ENCODE measurements around the gene LPP. TPM values are rescaled to one million over a fixed set of nuclear protein-coding genes. Genes with fewer than 3 reads are reported as not detected.

Gene LPP
- polyA plus RNA-seq, 3 donors, result 14.1 to 23.2 (median 15.3) TPM

DNA sequence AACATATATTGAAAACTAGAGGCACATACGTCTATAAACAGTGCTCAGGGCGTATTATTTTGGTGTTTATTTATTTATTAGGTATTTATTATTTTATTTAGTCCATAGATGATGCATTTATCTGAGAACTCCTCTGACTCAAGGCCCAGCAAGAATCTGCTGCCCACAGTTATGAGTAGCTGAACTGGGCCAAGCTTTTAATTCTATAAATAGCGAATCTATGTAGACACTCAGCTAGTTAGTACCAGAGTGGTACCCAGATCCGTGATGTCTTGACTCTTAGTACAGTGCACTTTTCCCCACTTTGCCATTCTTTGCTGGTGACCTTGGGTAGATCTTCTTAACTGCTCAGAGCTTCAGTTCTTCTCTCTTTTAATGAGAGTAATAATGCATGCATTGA, 647.4 kb downstream of the LPP start:
- H3K4me2 ChIP-seq (replicated peaks; ENCODE audit: extremely low read depth, low read length, poor library complexity, severe bottlenecking), result no peak overlapping the region
- no peak overlapping the region for H2AFZ ChIP-seq (ENCODE audit: insufficient read depth, low read depth, low read length, poor library complexity, severe bottlenecking)
- no peaks in the 10 kb centered on the region for H3K79me2 ChIP-seq (ENCODE audit: insufficient read depth, low read length)
- intact Hi-C loops (cut with micrococcal nuclease), result no loop called here
- H3K36me3 ChIP-seq (replicated peaks in 1 of 2; ENCODE audit: control insufficient read depth in 1 of 2, insufficient read depth in 2 of 2, low read length in 2 of 2), result no peaks in the 10 kb centered on the region
- no peak for TF ChIP-seq CTCF (IDR thresholded peaks at IDR 0.05)
- Mint-ChIP-seq H3K36me3 (peaks cover 3 to 14% of the 10 kb centered on the region in 2 donors), H3K4me1 (peaks cover 31% of the 10 kb centered on the region), H3K27ac (no peak overlapping the region), H3K9me3 (peaks cover 0 to 7% (median 1%) of the 10 kb centered on the region in 7 donors), H3K27me3 (ENCODE audit: low read depth in 3 of 3) (peaks cover 0 to 2% (median 0%) of the 10 kb centered on the region in 3 donors), H3K4me3 (no peak overlapping the region)
- H4K20me1 ChIP-seq (ENCODE audit: insufficient read depth, low read length), result no peaks in the 10 kb centered on the region
- no peaks in the 10 kb centered on the region for H3K27me3 ChIP-seq (ENCODE audit: control insufficient read depth in 2 of 2, insufficient read depth in 2 of 2, low read length in 2 of 2)
- DNase-seq, result no peak
- H3K4me3 ChIP-seq (replicated peaks in 1 of 3; ENCODE audit: low read depth in 2 of 3, low read length in 3 of 3), result no peak overlapping the region
- no peak overlapping the region for H3K27ac ChIP-seq (ENCODE audit: low read depth in 1 of 2, low read length in 2 of 2)
- no peak overlapping the region for H3K9ac ChIP-seq (ENCODE audit: insufficient read depth, low read length, poor library complexity, severe bottlenecking)
- H3K4me1 ChIP-seq (ENCODE audit: control insufficient read depth in 1 of 2, insufficient read depth in 2 of 2, low read length in 2 of 2), result peaks cover 15 to 18% of the 10 kb centered on the region in 2 donors
- WGBS (ENCODE audit: insufficient coverage), result 100% methylated on average over 2 of the region's 4 CpGs
- H3K9me3 ChIP-seq (replicated peaks in 1 of 2; ENCODE audit: control insufficient read depth in 1 of 2, insufficient read depth in 1 of 2, low read length in 2 of 2), result peaks cover 0 to 6% of the 10 kb centered on the region in 2 donors

GRCh38 chr3:188802645-188803044, 648.7 kb downstream of the LPP start:
- peaks cover 9 to 15% of the 10 kb centered on the region in 2 donors for H3K36me3 Mint-ChIP-seq
- H3K27me3 ChIP-seq (ENCODE audit: control insufficient read depth in 2 of 2, insufficient read depth in 2 of 2, low read length in 2 of 2), result no peaks in the 10 kb centered on the region
- H4K20me1 ChIP-seq (ENCODE audit: insufficient read depth, low read length), result no peaks in the 10 kb centered on the region
- H3K9me3 ChIP-seq (replicated peaks in 1 of 2; ENCODE audit: control insufficient read depth in 1 of 2, insufficient read depth in 1 of 2, low read length in 2 of 2), result peaks cover 0 to 19% of the 10 kb centered on the region in 2 donors
- H3K4me3 ChIP-seq (replicated peaks in 1 of 3; ENCODE audit: low read depth in 2 of 3, low read length in 3 of 3), result no peak overlapping the region
- H3K9me3 Mint-ChIP-seq, result peaks cover 7 to 19% (median 13%) of the 10 kb centered on the region in 7 donors
- no peak overlapping the region for H3K4me3 Mint-ChIP-seq
- H3K36me3 ChIP-seq (replicated peaks in 1 of 2; ENCODE audit: control insufficient read depth in 1 of 2, insufficient read depth in 2 of 2, low read length in 2 of 2), result peaks cover 0 to 11% of the 10 kb centered on the region in 2 donors
- WGBS (ENCODE audit: insufficient coverage), result 40% methylated on average over 1 of the region's 3 CpGs
- TF ChIP-seq CTCF (IDR thresholded peaks at IDR 0.05), result no peak
- no peak overlapping the region for H3K4me2 ChIP-seq (replicated peaks; ENCODE audit: extremely low read depth, low read length, poor library complexity, severe bottlenecking)
- peaks cover 0 to 2% (median 0%) of the 10 kb centered on the region in 3 donors for H3K27me3 Mint-ChIP-seq (ENCODE audit: low read depth in 3 of 3)
- H3K79me2 ChIP-seq (ENCODE audit: insufficient read depth, low read length), result no peaks in the 10 kb centered on the region
- H3K27ac Mint-ChIP-seq, result no peak overlapping the region
- H2AFZ ChIP-seq (ENCODE audit: insufficient read depth, low read depth, low read length, poor library complexity, severe bottlenecking), result no peak overlapping the region
- intact Hi-C loops (cut with micrococcal nuclease), result no loop called here
- no peak overlapping the region for H3K27ac ChIP-seq (ENCODE audit: low read depth in 1 of 2, low read length in 2 of 2)
- H3K4me1 Mint-ChIP-seq, result peaks cover 18% of the 10 kb centered on the region
- H3K9ac ChIP-seq (ENCODE audit: insufficient read depth, low read length, poor library complexity, severe bottlenecking), result no peak overlapping the region
- DNase-seq, result no peak
- H3K4me1 ChIP-seq (ENCODE audit: control insufficient read depth in 1 of 2, insufficient read depth in 2 of 2, low read length in 2 of 2), result peaks cover 3 to 6% of the 10 kb centered on the region in 2 donors

All from CD14-positive monocyte (primary cell).